ENCODE data around the gene TRAPPC11.

- TF ChIP-seq ZNF41 (CRISPR knock-in tag; conservative IDR thresholded peaks at IDR 0.05), result no peak
- TF ChIP-seq JUND (IDR thresholded peaks at IDR 0.05; ENCODE audit: borderline replicate concordance, low read depth, low read length), result no peak
- TF ChIP-seq JUND (tag; IDR thresholded peaks at IDR 0.05; ENCODE audit: borderline replicate concordance, low read depth, low read length), result no peak
- TF ChIP-seq CTCF (IDR thresholded peaks at IDR 0.05 in 2 of 3, conservative IDR thresholded peaks at IDR 0.05 in 1 of 3; ENCODE audit: insufficient read depth in 2 of 3, low read depth in 1 of 3, low read length in 3 of 3), result no peak
- no peak for TF ChIP-seq ZNF707 (CRISPR knock-in tag; conservative IDR thresholded peaks at IDR 0.05)
- no peak for TF ChIP-seq SRF (CRISPR knock-in tag; IDR thresholded peaks at IDR 0.05)
- TF ChIP-seq MAX (CRISPR knock-in tag; IDR thresholded peaks at IDR 0.05), result no peak
- TF ChIP-seq MAFF (IDR thresholded peaks at IDR 0.05; ENCODE audit: low read length), result no peak
- TF ChIP-seq IRF2 (CRISPR knock-in tag; IDR thresholded peaks at IDR 0.05), result no peak
- no peak for TF ChIP-seq MTF1 (CRISPR knock-in tag; IDR thresholded peaks at IDR 0.05; ENCODE audit: borderline replicate concordance)
- TF ChIP-seq ZFP30 (CRISPR knock-in tag; IDR thresholded peaks at IDR 0.05; ENCODE audit: borderline replicate concordance), result no peak
These were observed 16.5 kb downstream of the TRAPPC11 start for GRCh38 chr4:183675625-183676024.
